NOMO-1 treated with dmso at 0.1 percent for 144 hours (cell line): ENCODE measurements around the gene EPB41L2.

Experiments
- DNase-seq: peaks from one replicate; lab custom pipeline; 2025; ENCODE audit not compliant: unreplicated experiment; lab: John Stamatoyannopoulos, UW

Gene EPB41L2

DNA sequence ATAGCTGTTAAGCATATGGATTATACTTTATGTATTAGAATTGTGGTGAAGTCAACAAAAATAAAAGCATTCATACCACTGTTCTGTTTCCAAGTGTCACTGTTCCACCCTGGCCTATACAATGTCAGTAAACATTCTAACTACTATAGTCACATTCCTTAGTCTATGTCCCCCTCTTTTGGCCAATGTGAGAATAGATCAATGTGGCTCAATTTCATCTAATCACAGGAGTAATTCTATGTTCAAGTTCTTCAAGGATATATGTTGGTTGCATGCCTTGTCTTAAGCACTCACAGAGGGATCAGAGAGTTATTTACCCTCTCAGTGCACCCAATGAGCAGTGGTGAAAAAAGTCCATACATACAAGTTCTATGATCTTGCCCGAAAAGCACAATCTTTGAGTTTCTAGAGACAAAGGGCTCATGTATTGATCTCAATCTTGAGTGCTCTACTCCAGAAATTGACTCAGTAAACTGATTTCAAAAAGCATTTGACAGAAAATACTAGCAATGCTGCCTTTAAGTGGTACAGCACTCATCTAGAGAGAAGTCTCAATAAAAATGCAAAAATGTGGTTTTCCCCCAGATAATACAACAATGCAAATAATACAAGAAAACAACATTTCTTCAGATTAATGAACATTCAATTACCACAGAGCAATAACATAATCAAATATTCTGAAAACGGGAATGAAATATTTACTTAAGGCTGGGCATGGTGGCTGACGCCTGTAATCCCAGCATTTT, 219.3 kb downstream of the EPB41L2 start:
- no peak for DNase-seq

DNA sequence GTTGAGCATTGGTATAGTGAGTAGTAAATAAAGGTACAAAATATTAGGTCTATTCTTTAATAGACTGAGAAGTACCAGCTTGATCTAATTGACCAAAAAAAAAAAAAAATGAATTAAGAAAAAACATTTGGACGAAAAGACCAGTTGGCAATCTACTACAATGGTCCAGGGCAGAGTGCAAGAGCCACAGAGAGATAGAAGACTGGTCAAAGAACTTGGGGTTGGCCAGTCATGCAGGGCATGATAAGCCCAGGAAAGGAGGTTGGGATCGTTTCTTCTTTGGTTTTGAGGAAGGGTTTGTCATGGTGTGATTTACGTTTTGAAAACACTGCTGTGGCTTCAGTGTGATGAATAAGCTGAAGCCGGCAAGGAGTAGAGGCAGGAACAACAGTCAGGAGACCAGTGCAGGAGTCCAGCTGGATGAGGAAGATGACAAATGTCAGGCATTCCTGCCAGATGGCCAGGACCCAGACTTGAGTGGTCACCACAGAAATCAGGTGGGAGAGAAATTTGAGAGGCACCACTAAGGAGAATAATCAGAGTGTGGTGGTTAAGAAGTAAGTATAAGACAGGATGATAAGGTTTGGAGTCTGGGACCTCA, 221.8 kb downstream of the EPB41L2 start:
- no peak for DNase-seq

DNA sequence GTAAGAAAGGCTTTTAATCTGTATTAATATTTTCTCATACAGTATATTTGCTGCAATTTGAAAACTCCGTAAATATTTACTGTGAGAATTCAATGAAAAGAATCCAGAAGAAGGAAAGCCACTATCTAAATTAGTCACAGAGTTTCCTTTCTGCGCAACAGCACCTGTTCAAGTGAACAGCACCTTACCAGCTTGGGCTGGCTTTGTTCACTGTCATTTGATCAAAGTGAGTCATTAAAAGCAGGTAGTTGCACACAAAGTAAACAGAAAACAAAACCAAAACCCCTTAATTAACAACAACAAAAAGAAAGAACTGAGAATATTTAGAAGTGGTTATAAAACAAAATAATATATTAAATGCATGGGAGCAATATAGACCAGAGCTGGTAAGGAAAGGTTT, 223.0 kb downstream of the EPB41L2 start:
- DNase-seq: no peak

DNA sequence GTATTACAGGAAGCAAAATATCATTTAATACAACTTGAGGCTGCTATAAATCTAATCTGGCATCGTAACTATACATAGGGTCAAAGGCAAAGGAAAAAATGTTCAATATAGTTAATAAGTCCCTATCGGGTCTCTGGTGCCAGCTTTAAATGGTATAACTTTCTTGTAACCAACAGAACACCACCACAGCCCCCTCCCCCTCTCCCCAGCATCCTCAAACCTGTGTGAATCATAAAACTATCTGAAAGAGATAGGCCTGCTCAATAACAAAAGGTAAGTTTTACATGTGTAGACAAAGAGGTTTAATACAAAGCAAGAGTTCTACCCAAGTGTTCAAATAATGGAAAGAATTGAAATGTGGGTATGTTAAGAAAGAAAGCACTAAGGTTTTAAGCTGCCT, 223.7 kb downstream of the EPB41L2 start:
- no peak for DNase-seq

DNA sequence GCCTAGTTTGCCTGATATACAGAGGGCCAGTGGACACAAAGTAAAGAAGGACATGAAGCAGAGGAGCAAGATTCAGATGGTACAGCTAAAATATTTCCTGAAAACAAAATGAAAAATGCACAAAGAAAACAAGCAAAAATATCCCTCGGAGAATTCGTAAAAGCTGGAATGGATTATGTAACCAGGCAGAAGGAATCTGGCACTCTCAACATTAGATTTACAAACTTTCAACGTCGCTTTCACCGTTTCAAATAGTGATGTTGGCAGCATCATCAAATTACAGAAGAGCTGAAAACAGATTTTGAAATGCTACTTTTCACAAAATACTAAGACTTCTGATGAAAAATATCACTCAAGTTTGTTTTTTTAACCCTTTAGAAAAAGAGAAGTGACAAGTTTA, 224.1 kb downstream of the EPB41L2 start:
- no peak for DNase-seq

DNA sequence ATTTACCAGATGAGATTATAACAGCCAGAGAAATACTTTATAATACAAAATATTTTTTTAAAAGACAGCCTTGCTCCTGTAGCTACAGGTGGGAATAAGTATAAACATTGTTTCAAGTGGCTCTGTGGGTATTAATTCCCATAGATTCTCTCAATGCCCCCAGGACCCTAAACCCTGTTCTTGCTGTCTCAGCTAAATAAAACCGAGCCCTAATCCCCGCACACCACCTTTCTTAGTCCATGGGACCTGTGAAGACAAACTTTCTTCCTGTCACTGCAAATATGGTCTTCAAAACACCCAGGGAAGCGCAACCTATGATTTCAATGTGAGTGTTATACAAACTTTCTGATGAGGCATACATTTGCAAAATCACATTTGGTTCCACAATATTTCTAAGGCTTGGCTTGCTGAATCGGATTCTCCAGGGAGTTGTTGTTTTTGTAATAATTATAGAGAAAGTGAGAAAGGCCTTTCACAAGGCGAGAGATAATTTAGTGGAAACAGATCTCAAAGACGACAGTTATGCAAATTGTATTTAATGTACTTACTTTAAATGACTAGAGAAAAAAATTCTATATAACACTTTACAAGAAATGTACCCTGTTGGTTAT, 224.7 kb downstream of the EPB41L2 start:
- DNase-seq: no peak

DNA sequence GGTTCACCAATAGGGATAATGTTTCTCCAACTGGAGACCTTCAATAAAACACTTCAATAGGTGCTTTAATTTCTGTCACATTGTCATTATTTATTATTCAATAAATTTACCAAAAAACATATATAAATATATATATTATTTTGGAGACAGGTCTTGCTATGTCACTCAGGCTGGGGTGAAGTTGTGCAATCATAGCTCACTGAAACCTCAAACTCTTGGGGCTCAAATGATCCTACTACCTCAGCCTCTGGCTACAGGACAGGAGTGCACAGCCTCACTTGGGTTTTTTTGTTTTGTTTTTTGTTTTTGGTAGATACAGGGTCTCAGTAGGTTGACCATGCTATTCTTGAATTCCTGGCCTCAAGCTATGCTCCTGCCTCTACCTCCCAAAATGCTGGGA, 226.0 kb downstream of the EPB41L2 start:
- DNase-seq: no peak

DNA sequence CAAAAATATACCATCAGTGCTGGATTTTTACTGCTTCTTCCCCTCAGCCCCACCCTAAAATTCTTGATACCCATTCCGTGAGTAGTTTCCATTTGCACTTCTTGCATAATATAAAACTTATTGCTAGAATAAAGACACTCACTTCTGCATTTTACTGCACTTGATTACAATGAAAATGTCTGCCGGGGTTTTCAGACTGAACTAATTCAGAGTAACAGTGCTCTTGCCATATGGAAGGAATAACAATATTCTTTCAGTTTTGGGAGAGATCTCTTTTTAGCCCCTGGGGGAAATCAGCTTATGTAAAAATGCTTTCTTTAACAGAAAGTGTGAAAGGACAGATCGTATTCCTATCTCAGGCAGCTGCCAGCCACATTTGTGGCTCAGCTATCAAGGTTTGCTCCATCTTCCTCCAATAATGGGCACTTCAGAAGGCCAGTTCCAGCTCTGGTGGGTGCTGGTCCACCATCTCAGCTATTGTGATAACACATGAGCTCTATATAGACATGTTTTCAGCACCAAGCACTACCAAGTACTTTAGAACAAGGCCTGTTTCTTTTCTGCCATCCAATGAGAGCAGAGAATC, 226.9 kb downstream of the EPB41L2 start:
- DNase-seq: no peak

DNA sequence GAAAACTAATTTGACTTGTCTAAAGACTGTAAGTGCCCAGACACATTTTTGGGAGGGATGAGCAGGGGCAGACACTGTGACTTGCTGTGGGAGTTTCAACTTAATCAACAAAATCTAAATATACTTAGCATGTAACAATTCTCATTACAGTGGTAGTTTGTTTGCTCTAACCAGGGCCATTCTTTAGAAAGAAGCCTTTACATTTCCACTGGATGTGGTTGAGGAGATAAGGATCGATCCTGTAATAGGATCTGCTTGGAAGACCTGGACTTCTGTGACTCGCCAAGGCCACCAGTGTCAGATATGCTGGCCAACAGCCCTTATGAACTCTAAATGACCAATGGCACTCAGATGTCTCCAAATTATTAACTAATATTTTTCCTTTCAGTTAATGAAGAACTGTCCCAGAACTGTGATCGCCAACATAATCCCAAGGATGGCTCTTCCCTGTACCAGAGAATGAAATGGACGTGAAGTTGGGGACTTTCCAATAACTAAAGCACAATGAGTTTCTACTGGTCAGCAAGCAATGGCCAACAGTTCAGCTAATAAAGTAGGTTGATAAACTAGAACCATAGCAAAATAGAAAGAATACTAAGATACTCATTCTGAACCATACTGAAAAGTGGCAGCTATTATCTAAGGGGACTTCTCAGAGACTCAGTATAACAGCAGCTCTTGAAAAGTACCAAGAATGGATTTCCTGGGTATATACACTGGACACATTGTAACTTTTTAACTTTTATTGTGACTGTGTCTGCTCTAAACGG, 228.4 kb downstream of the EPB41L2 start:
- DNase-seq: no peak

DNA sequence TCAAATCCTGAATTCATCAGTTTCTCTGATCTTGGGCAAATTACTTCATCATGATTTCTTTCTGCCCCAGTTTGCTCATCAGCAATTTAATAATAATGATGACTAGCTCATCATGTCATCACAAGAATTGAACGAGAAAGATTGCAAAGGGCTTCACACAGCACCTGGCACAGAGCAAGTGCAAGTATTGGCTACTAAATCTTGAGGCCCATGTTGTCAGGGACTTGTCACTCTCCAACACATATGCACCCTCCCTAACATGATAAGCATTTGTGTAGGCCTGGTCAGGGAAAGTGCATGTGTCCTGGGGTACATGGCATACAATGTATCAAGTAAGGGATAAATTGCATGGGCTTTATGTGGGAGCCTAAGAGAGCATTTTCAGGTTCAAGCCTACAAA, 229.5 kb downstream of the EPB41L2 start:
- no peak for DNase-seq

DNA sequence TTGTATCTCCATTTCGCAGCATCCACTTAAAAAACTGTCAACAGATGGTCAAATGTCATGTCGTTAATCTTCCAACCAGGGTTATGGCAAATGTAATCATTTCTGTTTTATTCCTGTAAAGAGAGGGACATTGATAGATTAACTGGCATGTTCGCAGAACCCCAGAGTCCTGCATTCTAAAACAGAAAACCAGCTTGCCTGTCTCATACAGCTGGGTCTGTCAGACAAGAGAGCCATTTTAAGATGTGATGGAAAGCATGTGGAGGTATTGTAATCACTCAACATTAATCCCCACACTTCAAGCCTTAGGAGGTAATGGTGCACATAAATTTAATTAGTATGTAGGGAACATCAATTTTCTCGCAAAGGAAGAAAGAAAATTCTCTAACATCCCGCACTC, 231.4 kb downstream of the EPB41L2 start:
- no peak for DNase-seq

DNA sequence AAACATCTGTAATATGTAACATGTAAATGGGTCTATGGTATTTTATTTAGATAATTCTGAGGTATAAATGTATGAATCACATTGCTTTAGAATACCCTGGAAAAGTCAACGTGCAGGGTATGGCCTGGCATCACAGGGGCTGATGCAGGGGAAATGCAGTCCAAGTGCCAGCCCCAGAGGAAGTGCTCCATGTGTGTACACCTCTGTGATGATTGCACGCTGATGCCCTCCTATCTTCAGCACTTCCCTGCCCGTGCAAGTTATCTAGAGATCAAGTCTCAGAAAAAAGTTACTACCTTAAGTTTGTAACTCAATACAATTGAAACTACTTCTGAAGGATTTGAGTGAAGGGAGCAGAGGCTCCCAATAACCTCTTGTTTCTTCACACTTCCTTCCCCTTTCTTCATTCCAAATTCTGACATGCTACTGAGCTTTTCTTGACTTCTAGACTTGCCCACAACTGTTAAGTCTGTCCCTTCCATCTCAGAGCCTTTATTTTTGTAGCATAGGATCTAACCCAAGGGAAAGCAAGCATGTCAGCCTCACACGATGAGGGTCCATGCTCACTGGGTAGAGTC, 233.6 kb downstream of the EPB41L2 start:
- DNase-seq: peak; percentile 48

DNA sequence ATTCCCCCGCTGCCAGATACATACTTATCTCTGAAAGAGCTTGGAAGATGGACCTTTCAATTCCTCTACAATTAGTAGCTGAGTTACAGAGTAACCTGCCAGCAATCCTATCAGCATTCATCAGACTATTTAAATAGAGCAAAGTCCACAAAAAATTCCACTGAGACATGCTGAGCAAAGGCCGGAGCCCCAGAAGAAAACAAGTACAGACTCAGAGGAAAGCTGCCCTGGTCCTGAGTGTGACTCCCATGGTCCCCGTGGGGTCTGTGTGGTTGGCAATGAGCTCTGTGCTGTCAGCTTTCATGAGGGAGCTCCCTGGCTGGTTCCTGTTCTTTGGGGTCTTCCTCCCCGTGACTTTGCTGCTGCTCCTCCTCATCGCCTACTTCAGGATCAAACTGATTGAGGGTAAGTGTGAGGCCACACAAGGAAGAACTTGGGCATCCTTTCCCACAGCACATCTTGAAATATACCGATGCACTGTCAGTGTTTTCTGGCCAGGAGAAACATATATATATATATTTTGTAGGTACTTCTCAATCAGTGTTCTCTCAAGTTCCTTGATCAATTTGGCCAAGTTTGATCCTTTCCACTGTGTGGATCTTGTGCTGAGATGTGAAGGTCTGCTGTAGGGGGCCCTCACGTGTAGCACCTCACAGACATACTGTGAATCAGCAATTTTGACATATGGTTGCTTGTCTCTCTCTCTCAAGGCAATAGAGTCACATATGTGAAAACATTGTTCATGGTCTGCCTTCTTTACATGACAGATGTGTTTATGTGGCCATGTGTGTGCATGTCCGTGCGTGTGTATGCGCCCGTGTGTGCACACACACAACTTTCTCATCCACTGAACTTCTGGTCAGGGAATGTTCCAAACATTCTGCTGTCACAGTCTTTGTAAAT, 235.5 kb downstream of the EPB41L2 start, which contains the start of gene SMLR1:
Gene SMLR1 (plus strand): TSS at position 160 of the 903 bp plus-strand sequence. CDS start 8 bp downstream, at position 168.
- DNase-seq: no peak

DNA sequence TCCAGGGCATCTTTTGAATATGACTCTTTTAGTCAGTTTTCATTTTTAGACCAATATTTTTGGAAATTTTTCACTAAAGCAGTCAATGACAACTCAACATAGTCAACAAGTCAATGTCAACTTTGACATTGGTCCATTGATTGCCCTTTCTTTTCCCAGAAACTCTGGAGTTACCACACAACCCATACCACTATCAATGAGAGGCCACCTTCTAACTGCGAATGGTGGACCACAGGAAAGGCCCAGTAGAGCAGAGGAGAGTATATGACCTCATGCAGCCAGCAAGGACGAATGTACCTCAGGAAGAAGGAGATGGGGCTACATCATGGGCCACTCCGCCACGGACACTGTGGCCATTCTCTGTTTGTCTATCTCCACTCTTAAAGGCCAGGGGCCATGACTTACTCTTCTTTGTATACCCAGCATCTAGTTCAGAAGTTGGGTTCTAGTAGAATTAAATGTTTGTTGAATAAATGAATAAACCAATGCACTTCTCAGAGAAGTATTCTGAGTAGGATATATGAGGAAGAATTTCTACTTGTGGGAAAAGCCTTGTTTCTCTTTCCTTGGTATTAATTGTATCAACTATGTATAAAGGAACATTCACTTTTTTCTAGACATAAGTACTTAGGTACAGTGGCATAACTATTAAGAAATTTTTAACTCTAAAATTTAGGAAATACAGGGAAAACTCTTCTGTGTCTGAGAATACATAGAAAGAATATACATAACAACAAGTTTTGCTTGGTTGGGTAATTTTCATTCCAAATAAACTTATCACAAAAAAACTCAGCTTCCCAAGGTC, 236.4 kb downstream of the EPB41L2 start:
- no peak for DNase-seq

DNA sequence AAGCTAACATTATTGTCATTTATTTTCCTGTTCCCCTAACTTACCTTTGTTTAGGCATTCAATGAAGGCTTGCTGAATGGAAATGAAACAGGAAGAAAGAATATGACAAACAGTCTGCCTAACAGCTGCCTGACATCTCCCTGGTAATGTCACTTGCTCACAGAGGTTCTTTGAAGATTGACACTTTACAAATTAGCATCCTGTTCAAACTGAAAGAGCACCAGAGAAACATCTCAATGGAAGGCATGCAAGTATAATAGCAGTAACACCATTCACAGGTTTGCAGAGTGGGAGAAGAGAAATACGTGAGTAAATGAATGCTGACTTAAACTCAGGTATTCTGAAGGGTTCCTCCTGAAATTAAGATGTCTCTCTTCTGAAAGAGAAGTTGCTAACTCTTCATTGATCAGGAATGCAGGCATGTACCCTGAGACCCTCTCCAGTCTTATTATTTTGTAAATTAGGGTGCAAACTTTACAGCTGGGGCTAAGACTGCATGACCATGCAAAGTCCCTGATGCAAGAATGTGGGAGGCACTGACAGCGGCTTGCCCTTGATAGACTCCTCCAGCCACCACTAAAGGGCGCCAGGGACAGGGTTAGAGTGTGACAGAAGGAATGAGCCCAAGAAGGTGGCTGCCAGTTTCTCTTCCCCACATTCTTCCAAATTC, 237.1 kb downstream of the EPB41L2 start:
- DNase-seq: no peak

DNA sequence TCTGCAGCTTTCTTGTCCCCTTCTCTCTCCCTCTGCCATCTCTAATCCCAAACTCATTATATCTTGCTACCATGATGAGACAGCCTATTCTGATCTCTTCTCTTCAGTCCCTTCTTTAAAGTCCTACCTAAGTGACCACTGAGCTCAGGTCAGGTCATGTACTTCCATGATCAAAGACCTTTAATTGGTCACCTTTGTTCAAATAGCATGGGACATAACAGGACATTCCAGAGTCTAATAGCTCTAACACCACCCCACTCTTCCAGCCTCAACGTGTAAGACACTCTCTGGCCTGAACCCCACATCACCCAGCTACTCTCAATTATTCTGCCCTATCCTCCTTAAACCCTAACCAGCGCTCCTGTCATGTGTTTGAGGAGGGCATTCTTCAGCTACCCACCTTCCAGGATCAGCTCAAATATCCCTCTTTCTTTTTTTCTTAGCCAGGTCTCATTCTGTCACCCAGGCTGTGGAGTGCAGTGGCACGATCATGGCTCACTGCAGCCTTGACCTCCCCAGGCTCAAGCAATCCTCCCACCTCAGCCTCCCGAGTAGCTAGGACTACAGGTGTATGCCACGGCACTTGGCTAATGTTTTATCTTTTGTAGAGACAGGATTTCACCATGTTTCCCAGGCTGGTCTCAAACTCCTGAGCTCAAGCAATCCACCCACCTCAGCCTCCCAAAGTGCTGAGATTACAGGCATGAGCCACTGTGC, 237.9 kb downstream of the EPB41L2 start:
- DNase-seq: no peak

DNA sequence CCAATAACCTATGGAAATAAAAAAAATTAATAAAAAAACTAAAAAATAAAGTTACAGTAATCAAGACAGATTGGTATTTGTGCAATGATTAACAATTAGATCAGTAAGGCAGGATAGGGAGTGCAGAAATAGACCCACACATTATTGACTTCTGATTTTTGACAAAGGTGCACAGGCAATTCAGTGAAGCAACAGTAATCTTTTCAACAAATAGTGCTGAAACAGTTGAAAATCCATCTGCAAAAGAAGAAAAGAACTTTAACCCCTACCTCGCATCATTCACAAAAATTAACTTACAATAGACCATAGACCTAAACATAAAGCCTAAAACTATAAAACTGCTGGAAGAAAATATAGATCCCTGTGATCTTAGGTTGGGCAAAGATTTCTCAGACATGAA, 240.3 kb downstream of the EPB41L2 start:
- no peak for DNase-seq
